Measurements from ENCODE around the gene TMEM204.
A peak's percentile ranks its signal among the peaks of the same experiment; 100 is the strongest.

The TMEM204 gene

DNA sequence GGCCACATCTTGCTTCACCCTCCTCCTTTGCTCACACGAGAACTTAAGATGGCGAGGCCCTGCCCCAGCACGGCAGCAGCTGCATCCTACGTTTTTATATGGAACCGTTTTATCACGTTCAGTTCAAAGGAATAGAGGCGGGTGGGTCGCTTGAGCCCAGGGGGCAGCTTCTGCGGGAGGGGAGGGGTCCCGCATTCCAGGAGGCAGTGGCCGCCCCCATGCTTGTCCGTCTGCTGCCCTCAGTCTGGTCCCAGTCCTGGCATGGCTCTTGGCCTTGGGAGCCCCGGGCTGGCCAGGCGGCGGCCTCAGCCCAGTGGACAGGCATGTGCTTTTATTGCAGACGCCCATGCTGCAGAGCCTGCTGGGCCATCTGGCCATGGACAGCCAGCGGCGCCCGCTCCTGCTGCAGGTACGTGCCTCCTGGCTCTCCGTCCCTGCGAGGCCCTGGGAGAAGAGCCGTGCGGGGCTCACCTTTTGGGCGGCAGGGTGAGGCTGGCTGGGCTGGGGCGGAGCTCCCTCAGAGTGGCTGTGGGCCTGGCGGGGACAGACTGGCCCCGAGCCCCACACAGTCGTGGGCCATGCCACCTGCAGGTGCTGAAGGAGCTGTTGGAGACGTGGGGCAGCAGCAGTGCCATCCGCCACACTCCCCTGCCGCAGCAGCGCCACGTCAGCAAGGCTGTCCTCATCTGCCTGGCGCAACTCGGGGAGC is 33.6 kb upstream of the TMEM204 start:
- no peak for DNase-seq (ENCODE audit: low spot score)

DNA sequence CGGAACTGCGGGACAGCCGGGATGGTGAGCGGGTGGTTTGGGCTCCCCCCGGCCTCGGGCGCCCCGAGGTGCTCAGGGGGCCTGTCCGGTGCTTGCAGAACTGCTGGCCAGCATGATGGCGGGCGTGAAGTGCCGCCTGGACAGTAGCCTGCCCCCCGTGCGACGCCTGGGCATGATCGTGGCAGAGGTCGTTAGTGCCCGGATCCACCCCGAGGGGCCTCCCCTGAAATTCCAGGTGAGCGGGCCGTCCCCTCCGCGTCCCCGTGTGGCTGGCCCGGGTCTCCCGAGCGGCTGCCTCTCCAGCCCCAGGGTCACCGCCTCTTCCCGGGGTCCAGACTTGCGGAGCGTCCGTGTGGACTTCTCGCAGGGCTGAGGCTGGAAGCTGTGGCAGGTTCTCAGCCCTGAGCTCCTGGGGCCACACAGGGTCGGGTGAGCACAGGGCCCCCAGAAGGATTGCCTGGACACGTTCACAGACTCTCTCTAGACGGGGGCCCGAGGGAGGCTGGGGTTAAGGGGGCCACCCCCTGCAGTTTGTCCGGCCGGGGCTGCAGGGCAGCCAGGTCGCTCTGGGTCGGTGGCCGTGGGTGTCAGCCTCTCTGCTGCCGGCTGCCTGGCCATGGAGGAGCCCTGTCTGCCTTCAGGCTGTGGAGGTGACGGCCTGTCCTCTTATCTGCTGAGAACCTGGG is 32.9 kb upstream of the TMEM204 start:
- no peak for DNase-seq (ENCODE audit: low spot score)

DNA sequence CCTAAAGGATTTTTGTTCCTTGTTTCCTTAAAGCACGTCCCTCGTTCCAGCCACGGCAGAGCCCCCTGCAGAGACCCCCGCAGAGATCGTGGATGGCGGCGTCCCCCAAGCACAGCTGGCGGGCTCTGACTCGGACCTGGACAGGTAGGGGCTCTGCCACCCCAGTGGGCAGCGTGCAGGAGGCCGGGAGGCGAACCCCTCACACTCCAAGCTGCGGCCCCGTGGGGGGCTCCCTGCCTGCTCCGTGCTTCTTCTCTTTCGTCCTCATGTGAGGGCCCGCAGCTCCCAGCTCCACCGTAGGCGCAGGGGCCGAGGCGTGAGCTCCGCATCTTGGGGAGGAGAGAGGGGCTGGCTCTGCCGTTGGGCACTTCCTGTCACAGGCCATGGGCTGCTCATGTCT is 31.8 kb upstream of the TMEM204 start:
- DNase-seq (ENCODE audit: low spot score): no peak

DNA sequence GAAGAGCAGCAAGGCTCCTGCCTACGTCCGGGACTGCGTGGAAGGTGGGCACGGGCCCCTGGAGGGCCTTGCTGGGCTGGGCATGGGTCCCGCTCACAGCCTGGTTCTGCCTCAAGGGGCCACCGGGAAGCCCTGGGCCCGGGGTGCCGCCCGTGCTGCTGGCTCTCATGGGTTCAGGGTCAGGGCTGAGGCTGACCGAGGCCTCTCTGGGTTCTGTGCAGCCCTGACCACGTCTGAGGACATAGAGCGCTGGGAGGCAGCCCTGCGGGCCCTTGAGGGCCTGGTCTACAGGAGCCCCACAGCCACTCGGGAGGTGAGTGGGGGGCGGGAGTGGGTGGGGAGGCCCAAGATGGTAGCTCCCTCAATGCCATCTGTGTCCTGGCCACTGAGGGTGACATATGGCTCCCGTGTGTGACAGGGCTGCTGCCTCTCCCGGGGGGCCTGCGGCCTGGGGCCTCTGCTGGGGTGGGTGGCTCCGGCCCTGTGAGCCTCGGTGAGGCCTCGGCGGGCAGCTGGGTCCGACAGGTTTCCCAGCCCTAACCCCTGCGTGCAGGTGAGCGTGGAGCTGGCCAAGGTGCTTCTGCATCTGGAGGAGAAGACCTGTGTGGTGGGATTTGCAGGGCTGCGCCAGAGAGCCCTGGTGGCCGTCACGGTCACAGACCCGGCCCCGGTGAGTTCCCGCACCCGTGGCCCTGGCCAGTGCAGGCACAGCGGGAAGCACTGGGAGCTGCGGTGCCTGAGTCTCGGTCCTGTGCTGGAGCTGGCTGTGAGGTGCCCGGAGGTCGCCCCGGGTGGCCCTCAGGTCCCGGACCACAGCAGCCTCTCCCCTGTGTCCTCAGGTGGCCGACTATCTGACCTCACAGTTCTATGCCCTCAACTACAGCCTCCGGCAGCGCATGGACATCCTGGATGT is 31.1 kb upstream of the TMEM204 start:
- DNase-seq (ENCODE audit: low spot score): no peak

DNA sequence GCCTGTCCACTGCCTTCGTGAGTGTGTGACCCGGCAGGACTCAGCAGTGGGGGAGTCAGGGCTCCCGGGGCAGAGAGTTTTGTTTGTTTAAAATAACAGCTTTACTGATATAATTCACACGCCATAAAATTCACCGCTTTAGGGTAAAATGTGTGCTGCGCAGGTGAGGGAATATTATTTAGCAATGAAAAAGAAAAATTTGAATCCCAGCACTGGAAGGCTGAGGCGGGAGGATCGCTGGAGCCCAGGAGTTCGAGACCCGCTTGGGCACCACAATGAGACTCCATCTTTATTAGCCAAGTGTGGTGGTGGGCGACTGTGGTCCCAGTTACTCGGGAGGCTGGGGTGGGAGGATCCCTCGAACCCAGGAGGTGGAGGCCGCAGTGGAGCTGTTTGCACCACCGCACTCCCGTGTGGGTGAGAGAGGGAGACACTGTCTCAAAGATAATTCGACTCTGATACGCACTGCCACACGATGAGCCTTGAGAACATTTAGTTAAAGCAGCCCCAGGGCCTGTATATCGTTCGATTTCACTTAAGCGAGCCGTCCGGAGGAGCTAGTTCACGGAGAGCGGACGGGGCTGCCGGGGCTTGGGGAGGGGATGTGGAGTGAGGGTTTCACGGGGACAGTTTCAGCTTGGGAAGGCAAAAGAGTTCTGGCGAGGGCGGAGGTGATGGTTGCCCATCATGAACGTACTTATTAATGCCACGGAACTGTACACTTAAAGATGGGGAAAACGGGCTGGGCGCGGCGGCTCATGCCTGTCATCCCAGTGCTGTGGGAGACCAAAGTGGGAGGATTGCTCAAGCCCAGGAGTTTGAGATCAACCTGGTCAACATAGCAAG is 30.1 kb upstream of the TMEM204 start:
- no peak for DNase-seq (ENCODE audit: low spot score)

DNA sequence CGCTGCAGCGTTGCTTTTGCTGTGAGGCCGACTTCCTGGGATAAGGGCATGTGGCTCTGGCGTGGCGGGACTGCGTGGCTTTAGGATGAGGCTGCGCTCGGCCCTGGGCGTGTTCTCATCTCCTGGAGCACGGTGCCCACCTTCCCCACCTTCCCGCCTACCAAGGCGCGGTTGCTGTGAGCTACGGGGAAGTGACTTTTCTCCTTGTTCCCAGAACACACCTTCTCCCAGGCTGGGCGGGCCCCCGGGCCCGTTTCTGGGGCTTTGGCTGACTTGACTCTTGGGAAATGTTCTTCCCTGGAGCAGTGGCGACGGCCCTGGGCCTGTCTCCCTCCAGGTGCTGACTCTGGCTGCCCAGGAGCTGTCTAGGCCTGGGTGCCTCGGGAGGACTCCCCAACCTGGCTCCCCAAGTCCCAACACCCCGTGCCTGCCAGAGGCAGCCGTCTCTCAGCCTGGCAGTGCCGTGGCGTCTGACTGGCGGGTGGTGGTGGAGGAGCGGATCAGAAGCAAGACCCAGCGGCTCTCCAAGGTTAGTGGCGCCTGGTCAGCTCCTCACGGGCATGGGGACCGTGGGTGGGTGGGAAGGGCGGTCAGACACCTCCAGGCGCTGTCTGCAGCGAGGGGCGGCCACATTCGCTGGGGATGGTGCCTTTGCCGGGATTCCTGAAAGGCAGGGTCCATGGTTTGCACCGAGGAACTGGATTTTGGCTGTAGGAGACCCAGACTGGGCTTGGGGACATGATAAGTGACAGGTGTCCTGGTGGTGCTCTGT is 28.2 kb upstream of the TMEM204 start:
- no peak for DNase-seq (ENCODE audit: low spot score)

DNA sequence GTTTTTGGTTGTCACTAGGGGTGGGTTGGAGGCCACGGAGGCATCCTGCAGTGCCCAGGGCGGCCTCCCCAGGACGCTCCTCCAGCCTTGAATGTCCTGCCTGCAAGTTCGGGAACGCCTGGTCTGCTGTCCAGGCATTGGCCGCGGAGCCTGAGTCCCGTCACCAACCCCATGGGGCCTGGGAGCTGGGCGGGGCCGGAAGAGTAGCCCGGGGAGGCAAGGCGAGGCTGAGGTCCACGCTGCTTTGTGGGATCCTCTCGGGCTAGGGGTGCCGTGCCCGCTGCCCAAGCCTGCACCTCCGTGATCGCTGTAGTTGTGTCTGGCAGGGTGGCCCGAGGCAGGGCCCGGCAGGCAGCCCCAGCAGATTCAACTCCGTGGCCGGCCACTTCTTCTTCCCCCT is 27.6 kb upstream of the TMEM204 start:
- no peak for DNase-seq (ENCODE audit: low spot score)

DNA sequence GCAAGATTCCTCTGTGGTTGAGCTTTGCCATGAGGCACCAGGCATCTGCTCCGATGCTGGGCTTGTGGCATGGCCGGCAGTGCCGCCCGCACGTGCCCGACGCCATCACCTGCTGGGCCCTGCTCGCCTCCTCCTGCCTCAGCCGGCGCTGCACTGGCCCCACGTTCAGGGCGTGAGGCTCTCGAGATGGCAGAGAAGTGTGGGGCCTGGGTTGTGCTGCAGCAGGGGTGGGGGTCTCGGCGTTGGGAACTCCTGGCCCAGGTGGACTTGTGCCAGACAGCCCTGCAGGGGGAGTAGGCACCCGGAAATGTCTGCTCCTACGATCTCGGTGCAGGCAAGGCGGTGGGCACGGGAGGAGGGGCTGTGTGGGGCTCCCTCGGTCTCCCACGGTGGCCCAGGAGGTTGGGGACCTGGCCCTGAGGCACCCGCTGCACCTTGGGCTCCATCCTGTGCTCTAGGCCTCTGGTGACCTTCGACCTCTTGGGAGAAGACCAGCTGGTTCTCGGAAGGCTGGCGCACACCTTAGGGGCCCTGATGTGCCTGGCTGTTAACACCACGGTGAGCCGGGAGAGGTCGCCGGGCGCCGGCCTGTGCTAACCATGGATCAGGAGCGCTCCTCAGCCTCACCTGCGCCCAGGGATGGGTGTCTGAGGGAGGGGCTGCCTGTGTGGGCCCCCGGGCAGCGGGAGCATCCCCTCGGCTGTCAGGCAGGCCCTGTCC is 26.8 kb upstream of the TMEM204 start:
- DNase-seq (ENCODE audit: low spot score): peak; percentile 43

DNA sequence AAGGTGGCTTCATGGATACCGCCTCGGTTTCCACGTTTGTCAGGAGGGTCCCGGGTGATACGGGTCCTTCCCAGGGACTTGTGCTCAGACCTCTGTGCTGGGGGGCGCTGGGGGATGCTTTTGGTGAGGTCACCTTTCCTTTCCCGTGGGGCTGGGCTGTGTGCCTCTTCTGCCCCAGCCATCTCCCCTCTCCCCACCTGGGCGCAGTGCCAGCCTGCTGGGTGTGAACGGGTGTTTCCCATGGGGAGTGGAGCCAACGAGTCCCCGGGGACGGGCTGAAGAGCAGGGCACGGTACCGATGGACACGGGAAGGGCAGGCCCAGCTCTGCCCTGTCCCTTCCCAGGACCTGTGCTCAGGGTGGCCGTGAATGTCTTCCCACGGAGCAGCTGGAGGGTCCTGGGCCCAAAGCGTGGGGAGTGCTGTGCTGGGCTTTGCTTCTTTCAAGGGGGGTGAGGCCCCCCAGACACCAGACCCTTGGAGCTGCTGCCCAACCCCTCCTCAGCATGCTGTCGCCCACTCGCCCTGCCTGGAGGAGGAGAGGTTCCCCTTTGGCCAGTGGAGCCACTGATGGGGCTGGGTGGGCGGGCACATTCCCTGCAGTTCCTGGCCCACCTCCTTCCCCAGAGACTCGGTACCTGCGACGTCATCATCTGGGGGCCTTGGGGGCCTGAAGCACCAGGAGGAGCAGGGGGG is 24.8 kb upstream of the TMEM204 start:
- no peak for DNase-seq (ENCODE audit: low spot score)

DNA sequence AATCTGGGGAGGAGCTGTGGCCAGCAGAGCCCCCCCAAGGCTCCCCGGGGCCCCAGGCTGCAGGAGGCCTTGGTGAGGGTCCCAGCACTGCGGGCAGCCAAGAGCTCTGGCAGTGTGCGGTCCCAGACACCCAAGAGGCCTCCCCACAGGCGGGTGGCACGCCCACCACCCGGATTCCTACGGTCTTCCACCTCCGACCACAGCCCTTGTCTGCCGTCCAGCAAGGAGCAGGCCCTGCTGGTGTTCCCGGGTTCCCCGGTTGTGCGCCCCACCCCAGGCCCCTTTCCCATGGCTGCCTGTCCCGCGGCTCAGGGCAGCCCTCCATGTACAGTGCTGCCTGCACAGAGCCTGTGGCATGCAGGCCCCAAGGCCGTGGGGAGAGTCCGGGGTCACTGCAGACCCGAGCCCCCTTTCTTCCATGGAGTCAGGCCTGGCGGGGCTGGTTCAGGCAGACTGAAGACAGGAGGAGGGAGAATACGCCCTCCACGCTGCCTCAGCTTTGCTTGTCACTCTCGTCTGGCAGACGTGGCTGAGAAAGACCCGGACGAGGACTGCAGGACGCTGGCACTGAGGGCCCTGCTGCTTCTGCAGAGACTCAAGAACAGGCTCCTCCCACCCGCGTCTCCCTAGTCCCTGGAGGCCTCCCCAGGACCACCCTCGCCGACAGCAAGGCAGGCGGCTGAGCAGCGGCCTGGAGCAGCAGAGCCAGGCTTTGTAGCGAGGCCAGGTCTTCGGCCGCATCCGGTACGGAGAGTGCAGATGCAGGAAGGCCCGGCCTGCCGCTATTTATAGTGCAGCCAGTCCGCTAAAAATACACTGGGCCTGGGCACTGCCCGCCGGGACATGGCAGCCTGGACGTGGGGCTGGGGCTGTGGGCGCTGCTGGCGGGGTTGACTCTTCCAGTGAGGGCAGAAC is 23.9 kb upstream of the TMEM204 start:
- DNase-seq (ENCODE audit: low spot score): peak; percentile 86

DNA sequence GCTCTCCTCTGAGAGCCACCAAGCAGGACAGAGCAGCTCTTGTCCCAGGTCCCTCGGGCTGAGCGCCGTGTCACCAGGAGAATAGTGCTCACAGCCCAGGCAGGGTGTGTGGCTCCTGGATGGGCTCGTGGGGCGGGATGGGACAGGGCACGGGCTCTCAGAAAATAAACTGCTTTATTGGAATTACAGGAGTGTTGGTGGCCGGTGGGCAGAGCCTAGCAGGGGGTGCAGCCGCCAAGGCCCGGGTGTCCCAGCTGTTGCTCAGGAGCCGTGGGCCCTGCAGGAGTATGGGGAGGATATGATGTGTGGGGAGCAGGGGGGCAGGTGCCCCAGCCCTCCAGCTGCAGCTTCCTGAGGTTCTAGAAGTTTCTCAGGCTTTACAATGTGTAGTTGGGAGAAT is 23.2 kb upstream of the TMEM204 start:
- no peak for DNase-seq (ENCODE audit: low spot score)

DNA sequence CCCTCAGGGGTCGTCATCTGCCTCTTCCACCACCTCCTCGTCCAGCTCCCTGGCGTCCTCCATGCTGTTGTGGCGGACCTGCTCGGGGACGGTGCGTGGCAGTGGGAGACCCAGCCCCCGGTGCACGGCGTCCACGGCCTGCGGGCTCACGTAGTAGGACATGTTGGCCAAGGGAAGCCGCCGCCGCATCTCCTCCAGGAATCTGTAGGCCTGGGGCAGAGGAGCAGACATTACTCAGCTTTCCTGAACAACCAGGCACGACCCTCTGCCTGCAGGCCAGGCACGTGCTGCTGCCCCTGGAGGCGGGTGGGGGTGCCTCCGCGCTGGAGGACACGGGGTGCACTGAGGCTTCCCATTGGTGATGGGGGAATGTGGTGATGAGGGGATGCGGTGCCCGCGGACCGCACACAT is 22.5 kb upstream of the TMEM204 start:
- DNase-seq (ENCODE audit: low spot score): no peak

DNA sequence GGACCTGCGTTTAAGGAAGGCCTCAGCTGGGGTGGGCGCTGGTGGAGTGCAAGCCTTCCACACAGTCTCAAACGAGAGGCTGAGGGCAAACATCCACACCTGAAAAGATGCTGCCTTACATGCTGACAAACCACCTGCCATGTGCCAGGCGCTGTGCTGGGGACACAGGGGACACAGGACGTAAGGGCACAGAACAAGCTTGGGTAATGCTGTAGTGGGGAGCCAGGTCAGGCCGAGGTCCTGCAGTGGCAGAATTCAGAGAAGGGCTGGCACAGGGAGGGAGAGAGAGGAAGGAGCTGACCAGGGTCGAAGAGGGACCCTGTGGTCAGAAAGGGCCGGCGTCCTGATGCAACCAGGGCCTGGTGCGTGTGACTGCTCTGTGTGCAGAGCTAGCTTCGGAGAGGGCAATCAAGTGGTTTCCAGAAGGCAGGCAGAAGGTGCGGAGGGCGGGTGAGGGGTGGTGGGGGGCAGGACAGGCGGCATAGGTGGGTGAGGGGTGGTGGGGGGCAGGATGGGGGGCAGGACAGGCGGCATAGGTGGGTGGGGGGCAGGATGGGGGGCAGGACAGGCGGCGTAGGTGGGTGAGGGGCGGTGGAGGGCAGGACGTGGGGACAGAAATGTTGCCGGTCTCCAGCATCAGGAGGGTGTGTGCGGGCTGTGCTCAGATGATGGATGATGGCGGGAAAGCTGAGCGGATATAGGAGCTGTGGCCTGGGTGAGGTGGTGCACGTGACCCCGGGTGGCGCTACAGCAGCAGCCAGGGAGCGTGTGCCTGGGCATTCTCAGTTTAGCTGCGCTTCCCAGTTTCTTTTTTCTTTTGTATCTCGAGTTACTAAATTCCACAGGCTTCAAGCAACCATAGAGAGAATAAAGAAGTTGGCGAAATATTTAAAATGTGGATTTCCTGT is 21.6 kb upstream of the TMEM204 start:
- no peak for DNase-seq (ENCODE audit: low spot score)

DNA sequence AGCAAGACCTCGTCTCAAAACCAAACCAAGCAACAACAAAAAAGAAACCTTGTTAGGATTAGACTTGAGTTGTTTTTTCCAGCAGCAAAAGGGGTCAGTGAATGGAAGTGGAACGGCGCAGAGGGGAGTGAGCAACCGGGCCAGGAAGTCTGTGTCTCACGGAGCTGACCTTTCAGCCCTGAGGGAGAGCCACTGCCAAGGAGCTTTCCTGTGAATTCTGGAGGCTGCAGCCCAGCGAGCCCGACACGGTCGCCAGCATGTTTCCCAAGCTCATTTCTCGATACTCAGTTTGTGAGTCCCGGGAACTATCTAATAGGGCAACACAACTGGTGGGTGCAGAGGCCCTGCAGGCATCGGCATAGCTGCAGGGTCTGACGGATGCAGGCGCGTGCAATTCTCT is 20.7 kb upstream of the TMEM204 start:
- DNase-seq (ENCODE audit: low spot score): no peak

DNA sequence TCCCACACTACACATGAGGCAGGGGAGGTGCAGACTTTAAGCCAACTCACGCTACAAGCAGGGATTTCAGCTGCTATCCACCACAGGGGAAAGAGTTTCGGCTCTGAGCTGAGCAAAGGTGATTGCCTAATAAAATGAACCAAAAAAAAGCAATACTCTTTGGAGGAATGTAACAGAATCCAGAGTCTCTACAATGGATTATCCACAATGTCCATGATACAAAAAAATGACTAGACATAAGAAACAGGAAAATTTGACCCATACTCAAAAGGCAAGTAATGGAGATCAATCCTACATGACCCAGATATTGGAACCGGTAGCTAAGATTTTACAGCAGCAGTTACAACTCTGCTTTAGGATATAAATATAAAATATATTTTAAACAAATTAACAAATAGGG is 19.0 kb upstream of the TMEM204 start:
- no peak for DNase-seq (ENCODE audit: low spot score)

DNA sequence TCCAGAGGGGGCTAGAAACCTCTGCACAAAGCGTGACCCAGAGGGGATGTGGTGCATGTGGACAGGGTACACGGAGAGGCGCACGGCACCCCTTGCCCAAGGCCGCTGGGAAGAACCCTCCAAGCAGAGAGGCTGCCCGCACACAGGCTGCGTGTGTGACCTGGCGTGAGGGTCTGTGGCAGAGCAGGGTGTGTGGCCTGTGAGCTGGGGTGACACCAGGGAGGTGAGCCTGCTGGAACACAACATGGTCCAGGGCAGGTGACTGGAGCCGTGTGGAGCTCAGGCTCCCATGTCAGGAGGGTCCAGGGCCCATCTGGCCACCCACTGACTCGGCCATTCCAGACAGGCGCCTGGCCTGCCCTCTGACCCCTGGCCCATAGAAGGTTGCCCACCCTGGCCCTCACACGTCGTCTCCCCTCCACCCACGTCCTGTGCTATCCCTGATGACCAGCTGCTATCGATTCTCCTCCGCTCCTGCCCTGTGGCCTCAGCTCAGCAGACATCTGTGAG is 14.8 kb upstream of the TMEM204 start:
- no peak for DNase-seq (ENCODE audit: low spot score)

DNA sequence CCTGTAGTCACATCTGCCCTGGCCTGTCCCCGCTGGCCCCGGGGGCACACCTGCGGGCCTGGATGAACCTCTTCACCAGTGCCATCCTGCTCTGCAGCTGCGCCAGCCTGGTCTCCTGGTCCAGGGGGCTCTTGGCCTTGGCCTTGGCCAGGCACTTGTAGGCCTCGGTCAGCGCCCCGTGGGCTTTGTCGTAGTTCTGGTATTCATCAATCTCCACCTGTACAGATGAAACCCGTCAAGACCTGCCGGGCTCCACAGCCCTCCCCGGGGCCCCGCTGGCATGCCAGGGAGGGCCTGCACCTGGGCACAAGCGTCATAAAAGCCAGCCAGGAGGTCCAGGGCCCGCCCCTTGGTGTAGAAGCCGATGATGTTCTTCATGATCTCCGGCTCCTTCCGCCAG is 13.6 kb upstream of the TMEM204 start:
- no peak for DNase-seq (ENCODE audit: low spot score)
